Skeletal muscle cell (primary cell): ENCODE measurements around the gene COBL.

Experiments
- DNase-seq: peaks from one replicate; pipeline ENCODE4 v3.0.0-alpha.2; 2010; ENCODE audit warnings: low read depth
- H3K4me3 ChIP-seq: 2 replicates; pipeline ENCODE4 v1.5.1; 2011; ENCODE audit warnings: low read depth, mild to moderate bottlenecking, control low read depth, low read length, moderate library complexity

COBL gene

GRCh38 chr7:51025668-51026067 is 290.9 kb downstream of the COBL start:
- H3K4me3 ChIP-seq: no peak overlapping the region
- no peak for DNase-seq

DNA sequence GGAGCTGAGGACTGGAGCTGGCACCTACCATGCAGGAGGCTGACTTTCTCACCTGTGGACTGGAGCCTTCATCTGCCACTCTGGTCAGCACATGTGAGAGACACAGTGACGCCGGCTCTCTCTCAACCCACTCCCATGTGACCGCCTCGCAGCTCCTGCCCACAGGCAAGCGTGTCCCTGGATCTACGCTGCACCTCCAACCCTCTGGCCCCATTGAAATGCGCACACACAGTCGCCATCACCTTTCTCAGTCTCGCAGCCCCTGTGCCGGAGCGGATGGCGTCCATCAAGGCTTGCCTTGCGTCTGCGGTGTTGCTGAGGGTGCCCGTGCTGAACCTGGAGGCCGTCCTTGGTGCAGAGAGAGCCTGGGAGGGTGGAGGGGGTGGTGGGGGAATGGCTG is 291.7 kb downstream of the COBL start:
- no peak for DNase-seq
- H3K4me3 ChIP-seq: no peak overlapping the region

DNA sequence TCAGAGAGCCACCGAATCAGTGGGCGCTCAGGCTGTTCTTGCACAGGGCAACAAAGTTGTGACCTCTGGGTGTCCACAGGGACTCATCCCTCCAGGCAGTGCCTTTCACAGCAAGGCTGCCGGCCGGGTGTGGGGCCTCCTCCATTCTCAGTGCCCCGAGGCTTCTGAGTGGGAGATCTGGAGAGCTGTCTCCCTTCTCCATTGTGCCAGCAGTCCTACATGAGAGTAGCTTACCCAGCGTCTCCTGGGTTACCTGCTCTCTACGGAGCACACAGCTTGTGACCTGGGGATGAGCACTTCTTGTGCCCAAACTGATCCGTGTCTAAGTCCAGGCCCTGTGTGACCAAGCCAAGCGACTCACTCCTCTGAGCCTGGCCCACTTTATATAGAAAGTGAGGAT is 293.1 kb downstream of the COBL start:
- no peak overlapping the region for H3K4me3 ChIP-seq
- no peak for DNase-seq

GRCh38 chr7:51022821-51023220 is 293.8 kb downstream of the COBL start:
- H3K4me3 ChIP-seq: no peak overlapping the region
- no peak for DNase-seq

GRCh38 chr7:51021906-51022570 is 294.6 kb downstream of the COBL start:
- no peak for DNase-seq
- H3K4me3 ChIP-seq: no peak overlapping the region

DNA sequence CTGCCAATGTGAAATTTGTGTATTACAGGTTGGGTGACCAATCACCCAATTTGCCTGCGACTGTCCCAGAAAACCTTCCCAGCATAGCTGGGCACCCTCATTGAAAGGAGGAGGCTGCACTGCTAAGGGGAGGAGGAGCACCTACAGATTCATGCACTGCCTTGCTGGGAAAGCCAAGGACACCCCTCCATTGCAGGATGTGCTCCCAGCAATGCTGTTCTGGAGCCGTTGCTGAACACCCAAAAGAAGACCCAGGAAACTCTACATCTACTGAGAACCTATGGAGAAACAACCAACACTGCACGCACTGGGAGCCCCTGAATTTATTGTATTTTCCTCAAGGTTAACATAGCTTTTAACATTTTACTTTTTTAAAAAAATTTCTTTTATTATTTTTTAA is 295.7 kb downstream of the COBL start:
- H3K4me3 ChIP-seq: no peak overlapping the region
- no peak for DNase-seq

DNA sequence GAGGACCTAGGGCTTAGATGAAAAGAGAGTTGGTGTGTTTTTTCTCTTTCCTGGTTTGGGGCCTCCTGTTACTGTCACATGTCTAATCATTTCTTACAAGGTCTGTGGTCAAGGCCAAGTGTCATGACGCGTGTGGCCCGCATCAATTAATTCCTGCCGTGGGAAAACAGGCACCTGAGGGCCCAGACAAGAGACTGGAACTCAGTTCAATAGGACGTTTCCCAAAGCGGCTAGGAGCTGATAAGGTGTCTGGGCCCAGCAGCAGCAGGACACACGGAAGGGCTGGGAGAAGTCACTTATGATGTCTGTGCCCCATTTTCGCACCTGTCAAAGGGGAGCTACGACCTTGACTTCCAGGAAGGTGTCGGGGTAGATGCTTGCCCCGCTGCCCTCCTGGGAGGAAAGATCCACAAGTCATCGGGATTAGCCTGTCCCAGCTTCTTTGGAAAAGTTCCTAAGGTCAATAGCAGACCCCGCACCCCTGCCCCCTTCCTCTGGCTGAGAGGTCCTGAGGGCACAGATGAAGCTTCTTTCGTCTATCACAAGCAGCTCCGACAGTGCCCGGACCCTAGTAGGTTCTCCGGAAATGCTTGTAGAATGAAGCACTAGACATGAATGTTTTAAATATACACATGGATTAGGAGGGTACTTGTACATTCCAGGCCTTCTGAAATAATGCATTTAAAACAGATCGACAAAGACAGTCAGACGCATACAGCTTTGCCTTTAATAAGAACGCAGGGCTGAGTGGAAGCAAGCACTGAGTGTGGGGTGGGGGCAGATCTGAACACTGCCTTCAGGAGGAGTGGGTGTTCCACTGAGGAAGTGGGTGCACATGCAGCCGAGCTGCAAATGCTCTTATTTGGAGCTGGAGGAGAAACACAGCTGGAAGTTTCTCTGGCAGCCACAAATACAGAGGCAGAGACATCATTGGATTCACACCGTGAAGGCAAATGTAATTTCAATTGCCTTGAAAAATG is 296.4 kb downstream of the COBL start:
- no peak overlapping the region for H3K4me3 ChIP-seq
- no peak for DNase-seq

DNA sequence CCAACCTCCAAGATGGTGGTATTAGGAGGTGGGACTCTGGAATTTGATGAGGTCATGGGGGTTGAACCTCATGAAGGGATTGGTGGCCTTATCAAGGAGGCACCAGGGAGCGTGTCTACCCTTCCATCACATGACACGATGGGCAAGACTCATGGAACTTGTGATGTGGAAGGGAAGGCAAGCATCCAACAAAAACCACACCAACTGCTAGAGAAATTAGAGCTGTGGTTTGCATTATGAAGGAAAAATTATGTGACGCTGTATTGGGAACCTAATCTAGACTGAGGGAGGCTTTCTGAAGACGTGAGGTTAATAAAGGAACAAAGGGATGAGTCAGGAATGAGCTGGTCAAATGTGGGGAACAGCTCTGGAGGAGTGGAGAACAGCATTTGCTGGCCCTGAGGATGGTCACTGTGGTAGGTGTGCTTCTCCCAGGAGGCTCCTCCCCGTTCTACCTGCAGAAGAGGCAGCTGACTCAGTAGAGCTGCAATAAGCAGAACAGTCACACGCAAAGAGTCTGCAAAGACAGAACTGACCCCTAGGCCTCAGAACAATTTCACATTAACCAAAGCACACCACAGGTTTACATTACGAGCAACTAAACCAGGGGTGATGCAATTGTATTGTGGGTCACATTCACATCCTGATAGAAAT is 297.3 kb downstream of the COBL start:
- no peak for DNase-seq
- H3K4me3 ChIP-seq: no peak overlapping the region

DNA sequence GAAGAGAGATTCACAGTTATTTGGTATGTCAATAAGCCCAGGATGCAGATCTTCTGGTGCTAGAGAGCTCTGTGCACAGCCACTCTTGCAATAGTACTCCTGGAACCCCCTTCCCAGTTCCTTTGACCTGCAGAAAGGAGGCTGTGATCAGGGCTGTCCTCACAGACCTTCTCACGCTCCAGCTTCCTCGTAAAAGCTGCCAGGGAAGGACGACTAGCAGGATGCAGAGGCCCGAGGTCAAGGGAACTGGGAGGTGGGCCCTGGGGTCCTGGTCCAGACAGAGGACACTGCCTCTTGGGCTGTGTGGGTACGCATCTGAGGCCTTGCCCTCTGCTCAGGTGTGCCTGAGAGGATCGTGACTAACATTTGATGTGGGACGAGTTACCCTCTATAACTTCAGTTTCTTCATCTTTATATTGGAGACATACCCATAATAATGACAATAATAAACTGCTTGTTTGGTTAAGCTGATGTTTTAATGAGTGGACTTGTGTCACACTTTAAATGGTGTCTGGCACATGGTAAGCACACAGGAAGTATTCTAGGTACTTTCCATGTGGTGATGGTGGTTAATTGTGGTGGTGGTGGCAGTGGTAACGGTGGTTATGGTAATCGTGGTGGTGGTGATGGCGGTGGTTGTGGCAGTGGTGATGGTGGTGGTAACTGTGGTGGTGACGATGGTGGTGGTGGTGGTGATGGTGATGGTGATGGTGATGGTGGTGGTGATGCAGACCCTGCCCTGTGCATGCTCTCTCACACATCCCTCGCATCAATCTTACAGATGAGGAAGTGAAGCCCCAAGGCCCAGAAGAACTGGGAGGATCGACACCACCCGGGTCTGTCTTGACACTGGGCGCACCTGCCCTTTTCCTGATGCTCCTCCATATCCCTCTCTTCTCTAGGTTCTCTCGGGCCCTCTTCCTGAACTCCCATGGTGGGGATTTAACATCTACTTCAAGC is 298.8 kb downstream of the COBL start:
- no peak for DNase-seq

DNA sequence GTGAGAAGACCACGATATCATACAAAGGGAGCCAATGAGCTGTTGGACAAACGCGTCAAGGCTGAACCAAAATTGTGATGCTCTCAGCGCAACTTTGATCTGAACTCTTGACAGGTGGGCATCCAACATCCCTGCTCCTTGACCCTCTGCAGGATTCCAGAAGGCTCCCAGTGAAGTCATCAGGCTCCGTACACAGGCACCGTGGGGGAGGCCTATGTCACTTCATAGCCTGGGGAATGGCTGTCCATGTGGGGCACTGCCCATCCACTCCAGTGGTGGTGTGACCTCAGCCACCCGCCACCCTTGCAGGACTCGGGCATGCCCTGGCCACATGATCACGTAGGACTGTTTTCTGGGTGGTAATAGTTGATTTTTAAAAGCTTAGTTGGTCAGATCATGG is 300.1 kb downstream of the COBL start:
- H3K4me3 ChIP-seq: no peak overlapping the region
- no peak for DNase-seq

More for the DNA sequence above, 298.8 kb downstream of the COBL start:
- H3K4me3 ChIP-seq: no peak overlapping the region

GRCh38 chr7:51015581-51015980 is 301.0 kb downstream of the COBL start:
- DNase-seq: no peak
- no peak overlapping the region for H3K4me3 ChIP-seq

GRCh38 chr7:51014811-51015210 is 301.8 kb downstream of the COBL start:
- H3K4me3 ChIP-seq: no peak overlapping the region
- DNase-seq: no peak

DNA sequence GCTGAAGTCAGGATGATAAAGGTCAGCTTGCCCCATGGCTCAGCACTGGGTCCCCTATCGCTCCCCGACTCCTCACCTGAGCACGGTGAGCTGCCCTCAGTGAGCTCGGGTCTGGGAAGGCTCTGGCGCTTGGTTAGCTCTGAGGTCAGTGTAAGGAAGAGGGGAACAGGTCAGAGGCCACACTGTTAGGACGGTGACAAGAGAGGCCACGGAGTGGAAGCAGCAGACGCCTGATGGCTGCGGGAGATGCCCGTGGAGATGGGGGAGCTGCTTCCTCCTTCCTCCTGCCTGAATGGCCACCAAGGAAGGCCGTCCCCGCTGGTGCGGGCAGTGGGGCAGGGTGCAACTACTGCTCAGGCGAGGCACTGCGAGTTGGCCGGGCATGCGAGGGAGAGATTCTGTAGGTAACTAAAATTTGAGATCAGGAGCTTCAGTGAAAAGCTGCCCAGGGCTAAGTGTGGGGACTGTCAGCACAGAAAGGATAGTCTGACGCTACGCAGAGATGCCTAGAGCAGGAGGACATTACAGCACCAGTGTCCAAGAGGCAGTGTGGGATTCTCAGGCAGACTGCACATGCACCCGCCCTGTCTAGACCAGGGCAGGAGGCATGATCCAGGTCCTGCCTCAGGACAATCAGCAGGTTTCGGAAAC is 302.6 kb downstream of the COBL start:
- DNase-seq: no peak

DNA sequence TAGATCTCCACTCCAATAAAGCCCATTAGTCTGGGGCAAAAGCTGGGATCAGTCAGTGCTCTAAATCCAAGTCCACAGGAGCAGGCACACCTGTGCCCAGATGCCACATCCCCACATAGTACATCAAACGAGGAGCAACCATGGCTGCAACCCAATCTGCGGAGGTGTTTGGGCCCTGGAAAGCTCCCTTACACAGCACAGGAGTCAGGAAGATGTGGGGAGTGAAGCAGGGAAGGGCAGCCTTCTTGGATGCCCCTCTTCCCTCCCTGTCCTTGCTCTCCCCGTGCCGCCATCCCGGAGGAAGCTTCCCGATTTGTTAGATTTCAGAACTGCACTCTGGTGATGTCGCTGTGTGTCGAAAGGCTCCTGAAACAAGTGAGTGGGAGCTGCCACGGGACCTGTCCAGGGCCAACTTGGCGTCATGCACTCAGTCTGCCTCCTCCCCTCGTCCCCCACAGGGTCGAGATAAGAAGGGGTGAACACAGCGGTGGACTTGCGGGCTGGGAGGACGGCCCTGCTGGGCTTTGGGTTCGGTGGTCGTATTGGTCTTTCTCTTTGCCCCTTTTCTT is 303.3 kb downstream of the COBL start:
- no peak overlapping the region for H3K4me3 ChIP-seq
- no peak for DNase-seq

More for the DNA sequence above, 302.6 kb downstream of the COBL start:
- no peak overlapping the region for H3K4me3 ChIP-seq

- DNase-seq: no peak
Observed at GRCh38 chr7:51012569-51013217, 303.9 kb downstream of the COBL start.

DNA sequence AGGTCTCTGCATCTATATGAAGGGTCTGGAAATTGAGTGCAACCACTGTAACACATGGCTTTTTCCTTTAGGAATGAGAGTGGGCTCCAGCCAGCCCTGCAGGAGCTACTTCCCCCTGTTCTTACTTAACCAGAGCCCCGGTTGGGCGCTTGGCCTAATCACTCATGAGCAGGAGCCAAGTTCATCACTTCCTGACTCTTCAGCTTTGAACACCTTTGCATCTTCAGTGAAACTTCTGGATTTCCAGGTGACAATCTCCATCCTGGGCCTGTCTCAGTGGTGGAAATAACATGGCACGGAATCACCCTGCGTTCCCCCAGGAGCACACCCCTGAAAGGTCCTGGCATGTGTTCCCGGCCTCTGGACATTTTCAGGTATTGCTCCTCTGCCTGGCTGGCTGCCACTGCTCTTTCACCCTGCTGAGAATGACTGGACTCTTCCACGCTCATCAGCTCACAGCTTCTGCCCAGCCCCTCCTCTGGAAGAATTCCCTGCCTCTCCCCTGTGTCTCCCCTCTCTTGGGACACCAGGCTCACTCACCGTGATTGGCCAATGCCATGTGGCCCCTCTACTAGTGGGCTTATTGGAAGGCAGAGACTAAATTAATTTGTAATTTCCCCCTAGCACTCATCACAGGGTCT is 304.8 kb downstream of the COBL start:
- DNase-seq: no peak
- no peak overlapping the region for H3K4me3 ChIP-seq

More at GRCh38 chr7:51012569-51013217, 303.9 kb downstream of the COBL start:
- no peak overlapping the region for H3K4me3 ChIP-seq

DNA sequence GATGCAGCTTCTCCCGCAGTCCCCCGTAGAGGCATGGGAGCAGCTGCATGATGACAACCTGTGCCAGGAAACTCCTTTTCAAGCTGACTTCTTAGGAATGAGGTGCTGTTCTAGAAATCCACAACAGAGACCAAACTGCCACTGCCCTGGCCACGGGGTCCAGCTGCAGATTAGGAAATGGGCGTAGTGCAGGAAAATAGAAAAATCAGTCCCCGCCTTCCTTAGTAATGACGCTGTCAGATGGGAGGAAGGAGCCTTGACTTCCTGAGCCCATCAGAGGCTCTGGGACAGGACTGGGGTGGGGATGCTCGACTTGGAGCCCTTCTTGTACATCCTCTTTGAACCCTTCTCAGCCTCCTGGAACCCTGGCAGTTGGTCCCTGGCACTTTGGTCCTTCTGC is 306.1 kb downstream of the COBL start:
- no peak for DNase-seq
- no peak overlapping the region for H3K4me3 ChIP-seq
